Activated T-cell treated with anti-CD3 and anti-CD28 coated beads for 48 hours (primary cell): ENCODE data around the gene HNRNPF.

Experiments
- DNase-seq: peaks from one replicate; pipeline ENCODE4 v3.0.0-alpha.2; 2020; ENCODE audit warnings: low read depth

HNRNPF gene

DNA sequence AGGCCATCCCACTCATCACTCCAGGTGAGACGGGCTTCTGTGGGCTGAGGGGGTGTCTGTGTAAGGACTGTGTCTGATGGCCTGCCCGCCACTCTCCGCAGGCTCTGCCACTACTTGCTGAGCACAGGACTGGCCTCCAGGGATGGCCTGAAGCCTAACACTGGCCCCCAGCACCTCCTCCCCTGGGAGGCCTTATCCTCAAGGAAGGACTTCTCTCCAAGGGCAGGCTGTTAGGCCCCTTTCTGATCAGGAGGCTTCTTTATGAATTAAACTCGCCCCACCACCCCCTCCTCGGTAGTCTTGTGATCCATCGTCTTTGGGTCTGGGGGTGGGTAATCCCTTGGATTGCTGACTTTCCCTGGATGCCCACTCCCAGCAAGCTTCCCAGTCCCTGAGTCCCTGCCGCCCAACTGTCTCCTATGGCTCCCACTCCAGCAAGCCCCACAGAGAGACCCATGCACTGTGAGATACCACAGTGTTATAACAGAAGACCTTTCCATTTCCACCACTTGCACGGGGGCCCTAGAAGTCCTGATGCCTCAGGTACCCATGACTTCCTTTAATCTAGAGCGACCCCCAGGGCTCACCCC lies 32.8 kb downstream of the HNRNPF start:
- no peak for DNase-seq

DNA sequence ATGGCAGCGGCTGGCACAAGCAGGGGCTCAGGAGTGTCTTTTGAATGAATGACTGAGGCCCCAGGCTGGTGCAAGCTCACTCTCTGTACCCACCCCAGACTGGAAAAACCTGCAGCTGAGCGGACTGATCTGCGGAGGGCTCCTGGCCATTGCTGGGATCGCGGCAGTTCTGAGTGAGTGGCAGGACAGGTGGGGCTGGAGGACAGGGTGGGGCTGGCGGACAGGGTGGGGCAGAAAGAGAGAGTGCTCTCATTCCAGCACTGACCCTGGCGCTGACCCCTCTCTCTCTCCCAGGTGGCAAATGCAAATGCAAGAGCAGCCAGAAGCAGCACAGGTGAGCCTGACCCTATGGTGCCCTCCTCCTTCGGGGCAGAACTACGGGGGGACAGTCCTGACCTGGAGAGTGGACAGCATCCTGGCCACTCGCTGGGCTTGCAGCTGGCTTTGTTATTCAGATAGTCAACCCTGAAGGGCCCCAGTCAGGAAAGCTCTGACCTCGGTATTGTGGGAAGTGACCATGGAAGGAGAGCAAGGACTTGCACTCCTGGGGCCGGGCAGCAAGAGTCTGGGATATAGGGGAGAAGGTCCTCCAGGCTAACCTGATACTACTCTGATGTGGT lies 33.5 kb downstream of the HNRNPF start:
- DNase-seq: no peak

DNA sequence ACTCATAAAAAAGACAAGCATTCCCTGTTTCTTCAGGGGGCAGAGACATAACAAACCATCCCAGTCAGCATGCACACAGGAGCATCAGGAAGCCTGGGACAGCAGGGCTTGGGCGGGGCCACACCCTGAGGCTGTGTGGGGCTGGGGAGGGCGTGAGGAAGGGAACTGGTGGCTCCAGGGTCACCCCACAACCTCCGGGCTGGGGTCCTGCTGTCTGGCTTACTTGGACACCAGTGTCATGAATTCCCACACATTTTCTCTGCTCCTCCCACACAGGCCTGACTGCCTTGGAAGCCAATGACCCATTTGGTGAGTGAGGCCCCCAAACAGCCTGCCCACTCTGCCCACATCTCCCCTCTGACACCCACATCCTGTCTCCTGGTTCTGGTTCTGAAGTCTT lies 34.8 kb downstream of the HNRNPF start:
- no peak for DNase-seq

DNA sequence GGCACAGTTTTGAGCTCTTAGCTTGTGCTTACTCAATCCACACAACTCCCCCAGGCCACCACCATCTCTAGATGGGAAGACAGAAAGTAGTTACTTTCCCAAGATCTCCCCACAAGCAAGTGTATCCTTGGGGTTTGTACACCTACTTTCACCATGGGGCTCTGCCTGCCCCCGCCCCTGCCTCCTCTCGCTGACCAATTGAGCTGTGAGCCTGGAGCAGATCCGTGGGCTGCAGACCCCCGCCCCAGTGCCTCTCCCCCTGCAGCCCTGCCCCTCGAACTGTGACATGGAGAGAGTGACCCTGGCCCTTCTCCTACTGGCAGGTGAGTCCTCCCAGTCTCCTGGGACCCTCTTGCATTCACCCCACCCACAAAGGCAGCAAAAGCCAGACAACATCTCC lies 35.5 kb downstream of the HNRNPF start:
- DNase-seq: no peak

DNA sequence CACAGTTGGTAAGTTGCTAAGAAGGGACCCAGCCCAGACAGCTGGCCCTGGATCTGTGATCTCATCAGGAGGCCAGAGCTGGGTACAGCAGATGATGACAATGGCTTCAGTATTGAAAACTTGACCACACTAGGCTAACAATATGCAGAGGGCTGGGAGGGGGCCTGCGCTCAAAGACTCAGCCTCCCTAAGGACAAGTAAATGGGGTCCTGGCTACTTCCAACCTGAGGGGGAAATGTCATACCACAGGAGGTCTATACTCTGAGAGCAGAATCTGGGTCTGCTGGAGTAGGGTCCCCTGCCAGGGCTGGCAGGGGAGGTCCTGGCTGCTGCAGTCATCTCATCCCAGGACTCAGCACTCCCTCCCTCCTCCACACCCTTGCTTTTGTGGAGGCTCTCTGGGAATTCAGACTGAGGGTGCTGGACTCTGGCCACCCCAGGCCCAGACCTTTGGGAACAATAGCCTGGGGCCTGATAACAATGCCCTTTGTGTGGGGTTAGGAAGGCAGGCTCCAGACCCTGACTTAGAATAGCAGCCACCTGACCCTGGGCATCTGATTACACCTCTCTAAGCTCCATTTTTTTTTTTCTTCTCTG lies 36.1 kb downstream of the HNRNPF start:
- DNase-seq: no peak

DNA sequence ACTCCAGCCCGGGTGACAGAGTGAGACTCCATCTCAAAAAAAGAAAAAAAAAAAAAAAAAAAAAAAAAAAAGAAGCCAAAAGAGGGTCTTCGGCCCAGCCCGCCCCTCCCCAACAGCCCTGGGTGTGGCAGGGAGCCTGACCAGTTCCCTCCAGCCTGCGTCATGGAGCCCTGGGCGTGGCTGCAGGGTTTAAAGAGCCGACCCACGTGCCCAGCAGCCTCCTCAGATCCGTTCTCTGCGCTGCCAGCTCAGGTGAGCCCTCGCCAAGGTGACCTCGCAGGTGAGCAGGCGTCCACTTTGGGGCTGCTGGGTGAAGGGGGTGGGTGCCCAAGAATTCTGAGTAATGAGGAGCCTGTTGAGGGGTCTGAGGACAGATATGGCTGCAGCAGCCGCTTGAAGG lies 37.6 kb downstream of the HNRNPF start, which contains the start of gene FXYD4:
Gene FXYD4 (plus strand): TSS at position 219 of the 400 bp plus-strand sequence. CDS start 2,111 bp downstream, outside the sequence.
- no peak for DNase-seq

DNA sequence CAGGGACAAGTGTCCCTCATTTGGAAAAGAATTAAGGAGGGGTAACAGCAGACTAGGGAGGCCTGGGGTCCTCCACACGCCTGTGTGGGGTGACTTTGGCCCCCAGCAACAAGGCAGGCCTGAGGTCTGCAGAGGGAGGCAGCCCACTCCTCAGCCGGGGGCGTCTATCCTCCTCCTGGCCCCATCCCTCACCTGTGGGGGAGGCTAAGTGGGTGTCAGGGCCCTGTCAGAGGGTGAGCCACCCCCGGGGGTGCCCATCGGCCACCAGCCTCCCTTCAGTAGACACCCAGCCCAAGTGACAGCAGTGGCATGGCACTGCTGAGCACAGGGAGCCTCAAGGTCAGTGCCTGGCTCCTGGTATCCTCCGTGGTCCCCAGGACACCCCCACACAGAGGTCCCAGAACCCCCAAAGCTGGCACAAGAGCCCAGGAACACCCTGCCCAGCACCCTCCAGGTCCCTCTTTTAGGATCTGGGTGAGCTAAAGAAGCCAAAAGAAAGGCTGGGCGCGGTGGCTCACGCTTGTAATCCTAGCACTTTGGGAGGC lies 38.2 kb downstream of the HNRNPF start:
- no peak for DNase-seq

DNA sequence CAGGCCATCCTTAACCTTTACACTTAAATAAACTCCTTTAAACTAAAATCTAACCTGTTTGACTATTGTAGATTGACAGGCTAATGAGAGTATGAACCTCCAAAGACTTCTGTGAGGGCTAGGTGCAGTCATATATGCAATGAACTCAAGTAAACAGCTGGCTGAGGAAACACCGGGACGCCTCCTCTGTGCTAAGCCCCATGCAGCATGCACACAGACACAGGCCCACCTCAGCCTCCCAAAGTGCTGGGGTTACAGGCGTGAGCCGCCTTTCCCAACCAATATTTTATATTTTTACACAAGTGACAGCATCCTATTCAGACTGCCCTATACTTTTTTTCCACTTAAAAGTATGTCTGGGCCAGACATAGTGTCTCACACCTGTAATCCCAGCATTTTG lies 39.1 kb downstream of the HNRNPF start:
- no peak for DNase-seq

DNA sequence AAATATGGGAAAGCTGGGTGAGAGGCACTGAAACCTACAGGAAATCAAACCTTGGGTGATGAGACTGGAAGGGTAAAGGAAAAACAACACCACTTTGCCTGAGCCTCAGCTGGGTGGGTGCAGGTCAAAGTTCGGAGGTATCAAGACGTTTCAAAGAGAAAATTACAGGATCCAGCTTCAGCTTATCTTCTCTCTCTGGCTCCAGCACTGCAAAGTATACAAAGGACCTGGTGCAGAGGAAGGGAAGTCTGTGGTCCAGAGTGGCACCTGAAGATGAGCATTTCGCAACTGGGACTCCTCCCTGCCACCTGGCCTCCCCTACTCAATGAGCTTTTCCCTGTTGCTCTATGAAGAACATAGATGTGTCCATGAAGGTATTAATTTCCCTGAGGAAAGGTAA lies 44.0 kb downstream of the HNRNPF start:
- DNase-seq: no peak

DNA sequence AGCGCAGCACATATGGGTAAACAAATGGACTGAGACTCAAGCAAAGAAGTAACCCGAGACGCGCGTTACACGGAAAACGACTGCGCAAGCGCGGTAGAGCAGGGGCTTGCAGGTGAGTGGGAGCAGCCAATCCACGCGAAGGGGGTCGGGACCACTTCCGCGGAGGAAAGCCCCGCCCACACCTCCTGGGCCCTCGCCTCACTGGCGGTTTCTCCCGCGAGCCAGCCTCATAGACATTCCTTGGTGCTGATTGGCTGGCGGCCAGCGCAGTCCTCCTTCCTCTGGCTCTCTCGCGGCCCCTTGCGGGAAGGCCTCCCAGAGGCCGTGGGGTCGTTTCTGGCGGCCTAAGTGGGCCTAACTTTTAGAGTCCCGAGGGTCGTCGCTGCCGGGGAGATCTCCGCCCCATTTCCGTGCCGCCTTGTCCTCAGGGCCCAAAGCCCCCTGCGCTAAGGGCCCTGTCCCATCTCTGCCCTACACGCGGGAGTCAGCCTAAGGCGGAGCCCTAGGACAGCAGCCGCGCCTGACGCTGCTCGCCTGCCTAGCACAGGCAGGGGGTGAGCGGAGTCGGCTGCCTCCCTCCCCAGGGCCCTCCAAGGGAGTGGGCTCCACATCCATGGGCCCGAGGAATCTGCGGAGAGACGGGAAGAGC lies 46.7 kb downstream of the HNRNPF start:
- peak; percentile 98 for DNase-seq

DNA sequence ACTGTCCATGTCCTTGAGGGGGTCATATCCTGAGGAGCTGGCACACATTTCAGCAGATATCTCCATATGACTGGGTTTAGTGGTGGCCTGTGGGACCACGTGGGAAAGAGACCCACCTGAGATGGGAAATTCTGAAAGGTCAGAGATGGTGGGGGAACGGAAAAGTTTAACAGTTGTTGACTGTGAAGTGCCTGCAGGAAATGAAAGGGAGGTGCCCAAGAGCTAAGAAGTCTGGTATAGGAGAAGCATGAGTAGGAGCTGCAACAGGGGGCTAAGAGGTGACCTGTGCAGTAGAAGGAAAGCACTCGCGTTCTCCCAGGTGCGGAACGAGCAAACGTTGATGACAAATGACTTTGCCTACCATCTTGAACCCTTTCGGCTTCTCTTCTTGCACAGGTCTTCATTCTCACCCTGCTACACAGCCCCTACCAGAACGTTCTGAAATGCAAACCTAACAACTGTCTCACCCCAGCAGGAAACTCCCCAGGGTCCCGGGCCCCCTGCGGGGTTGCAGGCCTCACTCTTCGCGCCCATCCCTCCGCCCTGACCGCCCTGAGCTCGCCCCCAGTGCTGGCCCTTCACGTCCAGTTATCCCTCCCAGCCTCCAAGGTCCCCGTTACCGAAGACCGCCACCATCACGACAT lies 47.3 kb downstream of the HNRNPF start:
- no peak for DNase-seq

DNA sequence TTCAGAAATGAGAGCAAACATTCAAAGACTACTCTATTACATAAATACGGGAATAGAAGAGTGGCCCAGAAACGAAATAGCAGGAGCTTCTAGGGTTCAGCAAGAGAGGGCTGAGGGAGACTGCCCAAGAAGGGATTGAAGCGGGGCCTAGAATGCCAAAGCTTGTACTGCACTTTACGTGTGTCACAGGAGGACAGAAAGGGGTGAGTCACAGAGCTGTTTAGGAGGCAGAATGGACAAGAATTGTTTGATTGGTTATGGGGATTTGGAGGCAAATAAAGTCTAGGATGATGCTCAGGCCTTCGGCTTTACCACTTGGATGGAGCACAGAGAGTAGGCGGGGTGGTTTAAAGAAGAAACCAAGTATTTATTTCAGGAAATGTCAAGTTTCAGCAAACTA lies 48.9 kb downstream of the HNRNPF start:
- DNase-seq: no peak

DNA sequence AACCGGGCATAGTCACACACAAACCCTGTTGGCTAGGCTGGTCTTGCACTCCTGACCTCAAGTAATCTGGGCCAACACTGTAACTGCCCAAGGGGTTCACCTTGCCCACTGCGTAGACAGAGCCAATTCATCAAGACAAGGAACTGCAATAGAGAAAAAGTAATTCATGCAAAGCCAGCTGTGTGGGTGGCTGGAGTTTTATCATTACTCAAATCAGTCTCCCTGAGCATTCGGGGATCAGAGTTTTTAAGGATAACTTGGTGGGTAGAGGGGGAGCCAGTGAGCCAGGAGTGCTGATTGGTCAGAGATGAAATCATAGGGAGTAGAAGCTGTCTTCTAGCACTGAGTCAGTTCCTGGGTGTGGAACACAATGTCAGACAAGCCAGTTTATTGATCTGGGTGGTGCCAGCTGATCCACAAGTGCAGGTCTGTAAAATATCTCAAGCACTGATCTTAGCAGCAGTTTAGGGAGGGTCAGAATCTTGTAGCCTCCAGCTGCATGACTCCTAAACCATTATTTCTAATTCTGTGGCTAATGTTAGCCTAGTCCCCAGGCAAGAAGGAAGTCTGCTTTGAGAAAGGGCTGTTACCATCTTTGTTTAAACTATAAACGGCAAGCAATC lies 53.1 kb downstream of the HNRNPF start:
- peak; percentile 15 for DNase-seq

DNA sequence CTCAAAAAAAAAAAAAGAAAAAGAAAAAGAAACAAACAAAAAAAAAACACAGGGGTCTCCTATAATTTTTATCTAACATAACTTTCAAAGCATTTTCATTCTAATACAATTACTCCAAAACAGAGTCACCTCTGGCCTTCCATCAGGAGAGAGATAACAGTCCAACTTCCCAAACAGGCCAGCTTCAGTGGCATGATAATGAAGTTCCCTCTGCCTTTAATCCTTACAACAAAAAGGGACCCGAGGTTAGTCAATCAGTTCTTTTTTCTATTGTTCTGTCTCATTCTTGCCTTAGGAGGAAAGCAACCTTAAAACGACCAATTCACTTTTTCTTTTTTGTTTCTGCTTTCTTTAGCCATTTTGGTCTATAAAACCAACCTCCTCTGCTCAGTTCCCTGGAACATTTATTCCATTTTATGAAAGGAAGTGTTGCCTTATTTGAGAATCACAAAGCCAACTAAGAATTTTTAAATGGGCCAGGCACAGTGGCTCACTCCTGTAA lies 54.1 kb downstream of the HNRNPF start:
- no peak for DNase-seq

DNA sequence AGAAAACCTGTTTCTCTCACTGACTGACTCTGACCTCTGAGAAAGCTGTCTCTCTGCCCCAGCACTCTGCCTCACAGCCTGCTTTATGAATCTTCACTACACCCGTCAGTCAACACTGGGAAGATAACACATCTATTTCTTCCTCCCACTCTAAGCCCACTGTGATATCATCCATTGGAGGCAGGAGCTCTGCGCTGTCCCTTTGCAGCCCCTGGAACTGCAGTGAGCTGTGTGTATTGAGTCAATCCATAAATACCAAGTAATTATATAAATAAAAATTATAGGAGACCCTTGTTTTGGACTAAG lies 54.7 kb downstream of the HNRNPF start:
- no peak for DNase-seq

DNA sequence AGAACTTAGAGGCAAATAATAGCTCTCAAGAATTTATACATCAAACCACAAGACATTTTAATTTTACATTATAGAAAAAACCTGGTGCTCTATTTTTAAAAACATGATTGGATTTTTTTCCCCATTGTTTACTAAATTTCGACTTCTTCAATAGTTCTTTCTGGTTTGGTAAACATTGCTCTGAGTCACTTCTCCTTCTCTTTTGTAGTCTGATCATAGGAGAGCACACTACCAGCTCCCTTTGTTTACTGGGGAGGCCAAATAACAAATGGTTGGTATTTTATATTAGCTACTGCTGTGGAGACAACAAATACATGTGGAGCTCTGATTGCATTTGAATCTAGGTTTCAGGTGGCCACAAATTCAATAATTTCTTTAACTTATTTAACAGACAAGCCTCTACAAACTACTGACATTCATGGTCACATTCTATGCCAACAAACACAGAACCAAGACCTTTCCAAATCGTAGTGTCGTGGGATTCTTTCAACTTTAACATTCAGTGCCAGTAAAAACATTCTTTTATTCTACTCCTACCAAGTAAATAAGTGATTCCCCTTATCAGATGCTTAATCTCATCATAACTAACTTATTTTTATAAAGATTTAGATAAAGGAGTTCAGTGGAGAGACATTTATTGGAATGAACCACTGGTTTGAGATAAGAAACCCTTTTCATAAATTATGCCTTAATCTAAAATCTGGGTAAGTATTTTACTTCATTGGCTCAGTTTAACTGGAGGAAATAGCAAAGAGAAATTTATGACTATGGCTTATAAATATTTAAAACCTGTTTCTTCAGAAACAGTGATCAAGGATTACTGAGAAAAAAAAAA lies 55.3 kb downstream of the HNRNPF start:
- DNase-seq: no peak

DNA sequence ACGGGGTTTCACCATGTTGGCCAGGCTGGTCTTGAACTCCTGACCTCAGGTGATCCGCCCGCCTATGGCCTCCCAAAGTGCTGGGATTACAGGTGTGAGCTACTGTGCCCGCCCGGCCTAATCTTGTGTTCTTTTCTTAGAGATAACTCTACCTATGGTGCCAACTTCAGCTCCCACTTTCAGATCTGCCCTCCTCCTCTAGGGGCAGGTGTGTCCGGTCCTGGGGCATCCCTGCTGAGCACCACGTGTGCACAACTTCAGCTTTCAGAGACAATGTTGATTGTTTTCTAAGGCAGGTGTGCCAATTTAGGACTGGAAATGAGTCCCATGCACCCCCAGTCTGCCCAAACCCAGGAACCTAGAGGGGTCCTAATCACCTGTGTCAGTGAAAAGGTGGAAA lies 56.0 kb downstream of the HNRNPF start:
- DNase-seq: no peak

DNA sequence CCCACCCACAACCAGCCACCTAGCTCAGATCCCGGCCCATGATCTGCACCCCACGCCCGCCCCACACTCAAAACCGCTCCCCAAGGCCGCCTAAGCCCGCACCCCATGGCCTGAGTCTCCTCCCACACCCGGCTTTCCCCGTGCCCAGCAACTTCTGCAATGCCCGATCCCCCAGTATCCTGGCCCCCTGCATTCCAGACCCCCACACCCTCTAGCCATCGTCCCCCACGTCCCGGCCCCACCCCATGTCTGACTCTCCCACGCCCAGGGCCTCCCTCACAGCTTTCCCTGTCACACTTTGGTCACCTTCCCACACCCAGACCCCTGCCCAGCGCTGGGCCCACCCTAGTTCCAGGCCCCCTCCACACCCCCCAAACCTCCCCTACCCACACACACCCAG lies 57.7 kb downstream of the HNRNPF start:
- no peak for DNase-seq

DNA sequence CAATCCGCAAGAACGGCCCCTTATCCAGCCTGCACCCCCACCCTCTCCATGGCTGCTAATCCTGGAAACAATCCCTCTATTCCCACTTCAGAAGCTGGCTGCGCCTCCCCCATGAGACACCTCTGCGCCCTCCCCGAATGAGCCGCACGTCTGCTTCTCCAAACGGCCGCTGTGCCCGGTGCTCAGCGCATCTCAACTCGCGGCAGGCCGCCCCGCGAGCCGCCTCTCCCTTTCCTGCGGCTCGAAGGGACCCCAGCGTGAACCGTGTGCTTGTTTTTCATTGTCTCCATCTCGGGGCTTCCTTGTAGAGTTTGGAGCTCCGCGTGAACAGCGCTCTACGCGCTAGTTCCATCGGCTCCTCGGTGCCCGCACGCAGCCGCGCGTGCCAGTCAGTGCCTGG lies 58.3 kb downstream of the HNRNPF start:
- no peak for DNase-seq

DNA sequence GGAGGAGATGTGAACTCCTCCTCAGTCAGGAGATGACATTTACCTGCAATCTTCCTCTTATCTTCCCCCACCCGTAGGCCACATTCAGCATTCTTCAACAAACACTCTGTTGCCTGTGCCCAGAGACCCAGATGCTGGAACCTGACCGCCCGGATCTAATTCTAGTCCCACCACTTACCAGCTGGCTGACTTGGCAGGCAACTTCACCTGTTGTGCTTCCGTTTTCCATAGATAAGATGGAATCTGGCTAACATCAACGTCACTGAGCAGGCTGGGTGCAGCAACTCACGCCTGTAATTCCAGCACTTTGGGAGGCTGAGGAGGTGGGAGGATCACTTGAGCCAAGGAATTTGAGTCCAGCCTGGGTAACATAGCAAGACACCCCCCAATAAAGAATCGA lies 58.8 kb downstream of the HNRNPF start:
- no peak for DNase-seq
